Measurements from ENCODE around the gene SMCP.

- TF ChIP-seq TCF7L2 (IDR thresholded peaks at IDR 0.05; ENCODE audit: low read depth, low read length), result no peak
- no peak for TF ChIP-seq CTCF (IDR thresholded peaks at IDR 0.05)
- TF ChIP-seq SIN3A (IDR thresholded peaks at IDR 0.05; ENCODE audit: borderline replicate concordance, insufficient read depth, low read depth, low read length), result no peak
- TF ChIP-seq POLR2AphosphoS5 (IDR thresholded peaks at IDR 0.05; ENCODE audit: low read depth, low read length), result no peak
These were observed 2.8 kb downstream of the SMCP start for GRCh38 chr1:152880907-152881306.

Measured in Panc1 (cell line).